Right renal pelvis (tissue), 4 donors: ENCODE data around the gene SYT2. TPM values are rescaled to one million over a fixed set of nuclear protein-coding genes. Genes with fewer than 3 reads are reported as not detected.

Experiments
- DNase-seq, 4 donors: peaks; one replicate each; pipeline ENCODE4 v3.0.0-alpha.2; 2013; ENCODE audit warnings: low read depth in 4 of 4, low spot score in 3 of 4, missing footprints in 1 of 4
- polyA plus RNA-seq, 4 donors: library from polyadenylated mRNA; unstranded; fragments of 120-200 nt; gene quantifications; one replicate each; pipeline ENCODE4 v1.2.1, GENCODE V29; 2013; ENCODE audit not compliant: insufficient read length in 4 of 4

SYT2 gene
- polyA plus RNA-seq, 4 donors, result 2.1 to 2.6 (median 2.5) TPM

DNA sequence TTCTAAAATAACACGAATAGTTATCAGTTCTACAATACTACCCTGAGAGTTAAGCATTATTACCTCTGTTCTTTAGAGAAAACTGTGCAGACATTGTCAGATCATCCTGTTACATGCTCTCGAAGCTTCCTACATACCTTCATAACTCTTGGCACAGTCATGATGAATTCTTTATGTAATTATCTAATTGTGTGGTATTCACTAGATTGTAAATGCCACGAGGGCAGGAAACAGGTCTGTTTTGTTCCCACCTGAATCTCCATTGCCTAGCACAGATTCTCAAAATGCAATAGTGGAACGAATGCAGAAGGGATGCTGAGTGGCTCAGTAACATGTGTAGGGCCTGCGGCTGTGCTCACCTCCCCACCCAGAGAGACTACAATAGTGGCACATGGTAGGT is 3.4 kb downstream of the SYT2 start:
- no peak for DNase-seq

DNA sequence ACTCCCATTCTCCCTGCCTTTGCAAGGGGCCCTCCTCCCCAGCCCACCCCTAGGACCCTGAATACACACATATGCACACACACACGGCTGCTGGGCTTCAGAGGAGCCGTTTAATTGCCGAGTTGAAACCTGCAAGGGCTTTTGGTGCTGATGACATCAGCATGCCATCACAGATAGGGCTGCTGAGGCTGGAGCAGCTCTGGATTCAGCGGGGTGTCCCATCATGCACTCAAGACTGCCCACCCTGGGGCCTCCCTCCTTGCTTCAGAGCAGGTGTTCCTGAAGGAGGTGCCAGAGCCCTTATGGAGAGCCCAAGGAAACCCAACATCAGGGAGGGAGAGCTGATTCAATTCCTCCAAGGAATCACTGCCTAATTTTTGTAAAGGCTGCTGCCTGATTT is 5.7 kb downstream of the SYT2 start:
- no peak for DNase-seq

- no peak for DNase-seq
Observed at GRCh38 chr1:202703191-202703590, 7.1 kb downstream of the SYT2 start.

- no peak for DNase-seq
Observed at GRCh38 chr1:202702088-202702487, 8.2 kb downstream of the SYT2 start.

DNA sequence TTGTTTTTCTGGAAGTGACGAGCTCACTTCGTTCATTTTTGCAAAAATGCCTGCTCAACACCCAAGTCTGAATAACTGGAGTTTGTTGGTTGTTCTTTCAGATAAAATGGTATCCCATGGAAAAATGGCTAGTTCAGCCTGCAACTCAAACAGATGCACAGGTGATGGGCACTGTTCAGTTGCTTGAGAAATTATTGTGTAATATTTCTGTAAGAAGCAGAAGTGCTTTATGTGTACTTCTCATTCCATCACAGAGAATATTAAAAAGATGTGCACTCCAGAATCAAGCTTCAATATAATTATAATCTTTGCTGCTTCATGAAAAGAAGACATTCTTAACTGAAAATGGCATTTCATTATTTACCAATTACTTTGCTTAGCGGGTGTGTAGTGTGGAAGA is 9.1 kb downstream of the SYT2 start:
- no peak for DNase-seq

DNA sequence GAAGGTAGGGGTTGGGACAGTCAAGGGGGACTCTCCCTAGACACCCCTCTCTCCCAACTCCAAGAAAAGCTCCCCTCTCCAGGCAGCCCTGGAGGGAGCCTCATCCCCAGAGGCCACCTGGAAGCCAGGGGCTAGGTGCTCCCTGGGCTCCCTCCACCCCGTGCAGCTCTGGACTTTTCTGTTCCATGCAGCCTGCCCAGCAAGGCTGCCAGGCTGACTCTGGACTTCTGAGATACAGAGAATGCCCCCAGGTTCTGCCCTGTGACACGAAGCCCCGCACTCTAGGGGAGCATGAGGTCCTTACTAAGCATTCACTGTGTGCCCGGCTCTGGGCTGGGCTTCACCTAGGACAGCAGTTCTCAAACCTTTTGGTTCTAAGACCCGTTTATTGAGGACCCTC is 10.2 kb downstream of the SYT2 start:
- no peak for DNase-seq

GRCh38 chr1:202698276-202698675 is 12.0 kb downstream of the SYT2 start:
- no peak for DNase-seq

GRCh38 chr1:202697038-202697437 is 13.2 kb downstream of the SYT2 start:
- DNase-seq, result no peak

GRCh38 chr1:202694314-202694713 is 15.9 kb downstream of the SYT2 start:
- no peak for DNase-seq

DNA sequence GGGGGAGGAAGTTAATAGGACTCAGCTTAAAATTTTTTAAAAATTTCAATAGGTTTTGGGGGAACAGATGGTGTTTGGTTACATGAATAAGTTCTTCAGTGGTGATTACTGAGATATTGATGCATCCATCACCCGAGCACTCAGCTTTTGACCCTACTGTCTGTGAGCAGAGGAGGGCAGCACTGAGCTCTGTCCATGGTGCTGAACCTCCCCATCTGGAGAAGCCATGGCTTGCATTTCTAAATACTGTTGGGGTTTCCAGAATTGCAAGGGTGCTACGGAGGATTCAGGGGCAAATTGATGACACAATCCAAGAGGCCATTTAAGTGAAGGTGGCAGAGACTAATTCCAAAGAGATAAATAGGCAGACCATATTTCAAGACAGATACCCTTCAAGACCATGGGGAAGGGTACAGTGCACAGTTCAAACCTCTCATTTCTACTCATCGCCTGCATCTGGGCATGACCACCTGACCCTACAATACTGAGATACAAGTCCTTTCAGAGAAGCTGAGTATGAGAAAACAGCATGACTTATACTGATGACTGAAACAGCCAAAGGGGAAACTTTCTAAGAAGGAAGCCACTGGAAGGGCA is 17.2 kb downstream of the SYT2 start:
- DNase-seq, result peak; percentile 57 to 72 (median 68)

GRCh38 chr1:202691816-202692215 is 18.4 kb downstream of the SYT2 start:
- no peak for DNase-seq

- DNase-seq, result no peak
Observed at GRCh38 chr1:202689493-202690342, 20.5 kb downstream of the SYT2 start.

GRCh38 chr1:202689082-202689481 is 21.2 kb downstream of the SYT2 start:
- DNase-seq, result no peak

GRCh38 chr1:202688401-202688800 is 21.9 kb downstream of the SYT2 start:
- no peak for DNase-seq

GRCh38 chr1:202687798-202688197 is 22.5 kb downstream of the SYT2 start:
- DNase-seq, result no peak

- no peak for DNase-seq
Observed at GRCh38 chr1:202687370-202687769, 22.9 kb downstream of the SYT2 start.

GRCh38 chr1:202685641-202686040 is 24.6 kb downstream of the SYT2 start:
- no peak for DNase-seq

GRCh38 chr1:202684716-202685115 is 25.5 kb downstream of the SYT2 start:
- DNase-seq, result no peak

GRCh38 chr1:202683029-202683428 is 27.2 kb downstream of the SYT2 start:
- no peak for DNase-seq

DNA sequence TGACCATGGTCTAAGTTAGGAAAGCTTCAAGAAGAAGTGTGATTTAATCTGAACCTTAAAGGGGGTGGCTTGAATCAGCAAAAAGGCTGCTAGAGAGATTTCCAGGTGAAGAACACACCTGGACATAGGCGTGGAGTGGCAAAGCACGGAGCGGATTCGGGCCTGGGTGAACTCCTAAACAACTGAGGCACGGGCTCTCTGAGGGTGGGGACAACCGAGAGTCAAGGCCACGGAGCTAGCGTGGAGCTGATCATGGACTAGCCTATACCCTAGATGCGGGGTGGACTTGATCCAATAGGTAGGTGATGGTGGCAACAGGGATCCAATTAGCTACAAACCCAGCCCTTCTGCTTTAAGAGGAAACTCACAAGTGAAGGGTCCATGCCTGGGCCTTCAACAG is 27.8 kb downstream of the SYT2 start:
- DNase-seq, result no peak

DNA sequence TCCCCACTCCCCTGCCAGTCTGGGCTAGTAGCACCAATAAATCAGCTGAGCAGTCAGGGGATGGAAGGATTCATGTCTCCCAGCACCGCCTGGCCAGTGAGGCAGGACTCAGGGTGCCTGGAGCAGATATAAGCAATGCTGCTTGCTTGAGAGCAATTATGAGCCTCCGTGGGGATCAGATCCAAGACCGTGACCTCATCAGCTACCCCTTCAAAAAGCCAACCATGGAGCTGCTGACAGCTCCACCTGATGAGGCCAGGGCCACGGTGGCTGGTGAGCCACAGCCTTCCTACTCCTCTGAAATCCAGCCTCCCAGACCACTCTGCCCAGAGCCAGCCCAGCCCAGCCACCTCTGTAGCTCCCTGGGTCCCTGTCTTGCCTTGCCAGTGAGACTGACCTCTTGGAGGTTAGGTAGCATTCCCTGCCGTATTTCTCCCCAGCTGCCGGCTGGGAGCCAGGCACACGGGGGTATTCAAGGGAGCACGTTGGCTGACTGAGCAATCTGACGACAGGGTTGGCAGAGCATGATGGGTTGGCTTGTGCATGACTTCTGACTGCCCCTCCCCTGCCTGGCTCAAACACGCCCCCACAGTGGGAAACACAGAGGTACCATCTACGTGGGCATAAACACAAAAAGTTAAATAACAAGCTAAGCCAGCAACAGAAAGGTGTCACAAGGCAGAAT is 28.4 kb downstream of the SYT2 start:
- DNase-seq, result no peak
